Peyer's patch (tissue), 4 donors: ENCODE data around the gene IFI30.

Source experiments
- POLR2A ChIP-seq, 2 donors: fragments of 450-650 bp; IDR thresholded peaks; one replicate each; pipeline ENCODE4 v1.5.1; 2017; ENCODE audit warnings: antibody characterized with exemption in 2 of 2, mild to moderate bottlenecking in 2 of 2, moderate library complexity in 2 of 2
- TF ChIP-seq, protein P1 (sequence below), 6 experiments: fragments of 450-650 bp in 4 of 6; fragments of 200-600 bp in 2 of 6; sonication (generic) in 1 of 6; IDR thresholded peaks; one replicate each; pipeline ENCODE4 v1.5.1; 2017 to 2019; ENCODE audit warnings: antibody characterized with exemption in 6 of 6, mild to moderate bottlenecking in 3 of 6, moderate library complexity in 1 of 6

DNA sequence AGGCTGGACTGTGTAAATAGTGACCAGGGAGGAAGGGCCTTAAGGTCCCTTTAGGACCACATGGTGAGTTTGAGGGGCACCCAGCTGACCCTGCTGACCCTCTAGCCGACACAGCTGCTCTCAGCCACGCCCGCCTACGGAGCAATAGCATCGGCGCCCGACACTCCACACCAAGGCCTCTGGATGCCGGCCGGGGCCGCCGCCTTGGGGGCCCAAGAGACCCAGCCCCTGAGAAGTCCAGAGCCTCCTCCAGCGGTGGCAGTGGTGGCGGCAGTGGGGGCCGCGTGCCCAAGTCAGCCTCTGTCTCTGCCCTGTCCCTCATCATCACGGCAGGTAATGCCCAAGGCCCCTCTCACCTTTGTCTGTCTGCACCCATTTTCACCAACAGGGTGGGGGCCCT is 29.3 kb upstream of the IFI30 start:
- TF ChIP-seq, protein P1, sequence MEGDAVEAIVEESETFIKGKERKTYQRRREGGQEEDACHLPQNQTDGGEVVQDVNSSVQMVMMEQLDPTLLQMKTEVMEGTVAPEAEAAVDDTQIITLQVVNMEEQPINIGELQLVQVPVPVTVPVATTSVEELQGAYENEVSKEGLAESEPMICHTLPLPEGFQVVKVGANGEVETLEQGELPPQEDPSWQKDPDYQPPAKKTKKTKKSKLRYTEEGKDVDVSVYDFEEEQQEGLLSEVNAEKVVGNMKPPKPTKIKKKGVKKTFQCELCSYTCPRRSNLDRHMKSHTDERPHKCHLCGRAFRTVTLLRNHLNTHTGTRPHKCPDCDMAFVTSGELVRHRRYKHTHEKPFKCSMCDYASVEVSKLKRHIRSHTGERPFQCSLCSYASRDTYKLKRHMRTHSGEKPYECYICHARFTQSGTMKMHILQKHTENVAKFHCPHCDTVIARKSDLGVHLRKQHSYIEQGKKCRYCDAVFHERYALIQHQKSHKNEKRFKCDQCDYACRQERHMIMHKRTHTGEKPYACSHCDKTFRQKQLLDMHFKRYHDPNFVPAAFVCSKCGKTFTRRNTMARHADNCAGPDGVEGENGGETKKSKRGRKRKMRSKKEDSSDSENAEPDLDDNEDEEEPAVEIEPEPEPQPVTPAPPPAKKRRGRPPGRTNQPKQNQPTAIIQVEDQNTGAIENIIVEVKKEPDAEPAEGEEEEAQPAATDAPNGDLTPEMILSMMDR (IDR thresholded peaks at IDR 0.05) = no peak
- no peak for TF ChIP-seq POLR2A (IDR thresholded peaks at IDR 0.05)
